HL-60 (cell line): Measurements from ENCODE around the gene THRB.

ENCODE experiments used
- DNase-seq, 2 experiments: peaks; one replicate each; pipeline ENCODE4 v3.0.0-alpha.2; 2010 to 2020; ENCODE audit warnings: low read depth in 1 of 2, low spot score in 1 of 2
- H3K27ac ChIP-seq: fragments of 250-450 bp; sonication (Bioruptor Pico); replicated peaks from 2 replicates; pipeline ENCODE4 v1.5.1; 2020; ENCODE audit warnings: mild to moderate bottlenecking, moderate library complexity
- H3K27me3 ChIP-seq: fragments of 250-450 bp; sonication (Bioruptor Pico); 2 replicates; pipeline ENCODE4 v1.5.1; 2021; ENCODE audit warnings: mild to moderate bottlenecking, moderate library complexity; ENCODE audit not compliant: insufficient read depth, poor library complexity, severe bottlenecking
- H3K4me3 ChIP-seq: replicated peaks from 2 replicates; pipeline ENCODE4 v1.5.1; 2011; ENCODE audit warnings: mild to moderate bottlenecking, control low read depth, low read length; ENCODE audit not compliant: insufficient read depth
- GABPA ChIP-seq: IDR thresholded peaks from 2 replicates; pipeline ENCODE4 v1.6.1; 2012; ENCODE audit warnings: low read depth
- POLR2AphosphoS5 ChIP-seq: IDR thresholded peaks from 2 replicates; pipeline ENCODE4 v1.6.1; 2012; ENCODE audit warnings: low read depth
- SPI1 ChIP-seq: IDR thresholded peaks from 2 replicates; pipeline ENCODE4 v1.6.1; 2012; ENCODE audit warnings: low read depth, mild to moderate bottlenecking, borderline replicate concordance
- TF ChIP-seq, protein P1 (sequence below): IDR thresholded peaks from 2 replicates; pipeline ENCODE4 v1.6.1; 2012; ENCODE audit warnings: low read depth; ENCODE audit not compliant: insufficient replicate concordance
- TF ChIP-seq, protein P2 (sequence below): IDR thresholded peaks from one replicate; pipeline ENCODE4 v1.5.1; 2011; ENCODE audit warnings: low read length, control low read depth, inconsistent platforms; ENCODE audit not compliant: insufficient read depth

Gene THRB

DNA sequence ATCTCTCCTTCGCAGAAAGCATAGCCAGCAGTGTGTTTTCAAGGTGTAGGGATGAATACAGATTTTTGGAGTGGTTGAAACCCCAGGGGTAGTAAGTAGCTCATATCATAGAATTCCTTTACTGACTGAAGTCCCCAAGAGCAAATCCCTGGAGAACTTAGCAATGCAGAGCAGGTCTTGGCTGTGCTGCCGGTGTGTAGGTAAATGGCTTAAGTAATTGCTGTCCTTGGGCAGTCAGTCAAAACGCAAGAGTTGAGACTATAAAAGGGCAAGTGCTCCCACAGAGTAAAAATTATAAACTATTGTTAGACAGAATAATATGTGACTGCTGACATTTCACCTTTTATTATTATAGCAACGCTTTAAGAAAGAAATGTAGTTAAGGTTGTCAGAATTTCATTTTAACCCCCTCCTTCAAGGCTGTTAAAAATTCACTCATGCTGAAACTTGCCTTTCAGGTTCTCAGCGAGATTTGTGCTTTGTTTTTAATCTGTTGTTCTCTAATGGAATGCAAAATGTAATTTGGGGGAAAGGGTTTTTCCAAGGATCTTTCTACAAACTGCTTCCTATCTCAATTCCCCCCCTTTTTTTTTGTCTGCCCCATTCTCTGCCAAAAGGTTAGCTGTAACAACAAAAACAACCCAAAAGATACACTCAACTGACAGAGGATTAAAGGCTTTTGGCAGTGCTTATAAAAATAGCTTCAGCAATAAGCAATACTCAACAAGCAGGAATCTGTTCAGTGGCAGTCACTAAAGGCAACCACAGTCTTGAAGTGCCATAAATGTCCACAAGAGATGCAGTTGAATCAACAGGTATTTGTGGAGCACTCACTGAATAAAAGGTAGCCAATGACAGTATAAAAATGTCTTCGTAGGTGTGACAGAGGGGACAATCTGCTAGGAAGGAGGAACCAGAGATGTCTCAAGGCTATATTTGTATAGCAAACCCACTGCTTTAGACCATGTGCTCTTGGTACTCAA, 105.3 kb downstream of the THRB start:
- H3K4me3 ChIP-seq = no peak overlapping the region
- H3K27me3 ChIP-seq = no peaks in the 10 kb centered on the region
- H3K27ac ChIP-seq = no peak overlapping the region
- TF ChIP-seq, protein P1, sequence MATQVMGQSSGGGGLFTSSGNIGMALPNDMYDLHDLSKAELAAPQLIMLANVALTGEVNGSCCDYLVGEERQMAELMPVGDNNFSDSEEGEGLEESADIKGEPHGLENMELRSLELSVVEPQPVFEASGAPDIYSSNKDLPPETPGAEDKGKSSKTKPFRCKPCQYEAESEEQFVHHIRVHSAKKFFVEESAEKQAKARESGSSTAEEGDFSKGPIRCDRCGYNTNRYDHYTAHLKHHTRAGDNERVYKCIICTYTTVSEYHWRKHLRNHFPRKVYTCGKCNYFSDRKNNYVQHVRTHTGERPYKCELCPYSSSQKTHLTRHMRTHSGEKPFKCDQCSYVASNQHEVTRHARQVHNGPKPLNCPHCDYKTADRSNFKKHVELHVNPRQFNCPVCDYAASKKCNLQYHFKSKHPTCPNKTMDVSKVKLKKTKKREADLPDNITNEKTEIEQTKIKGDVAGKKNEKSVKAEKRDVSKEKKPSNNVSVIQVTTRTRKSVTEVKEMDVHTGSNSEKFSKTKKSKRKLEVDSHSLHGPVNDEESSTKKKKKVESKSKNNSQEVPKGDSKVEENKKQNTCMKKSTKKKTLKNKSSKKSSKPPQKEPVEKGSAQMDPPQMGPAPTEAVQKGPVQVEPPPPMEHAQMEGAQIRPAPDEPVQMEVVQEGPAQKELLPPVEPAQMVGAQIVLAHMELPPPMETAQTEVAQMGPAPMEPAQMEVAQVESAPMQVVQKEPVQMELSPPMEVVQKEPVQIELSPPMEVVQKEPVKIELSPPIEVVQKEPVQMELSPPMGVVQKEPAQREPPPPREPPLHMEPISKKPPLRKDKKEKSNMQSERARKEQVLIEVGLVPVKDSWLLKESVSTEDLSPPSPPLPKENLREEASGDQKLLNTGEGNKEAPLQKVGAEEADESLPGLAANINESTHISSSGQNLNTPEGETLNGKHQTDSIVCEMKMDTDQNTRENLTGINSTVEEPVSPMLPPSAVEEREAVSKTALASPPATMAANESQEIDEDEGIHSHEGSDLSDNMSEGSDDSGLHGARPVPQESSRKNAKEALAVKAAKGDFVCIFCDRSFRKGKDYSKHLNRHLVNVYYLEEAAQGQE = no peak
- TF ChIP-seq POLR2AphosphoS5 (no peak), SPI1 (no peak), GABPA (no peak)
- TF ChIP-seq, protein P2, sequence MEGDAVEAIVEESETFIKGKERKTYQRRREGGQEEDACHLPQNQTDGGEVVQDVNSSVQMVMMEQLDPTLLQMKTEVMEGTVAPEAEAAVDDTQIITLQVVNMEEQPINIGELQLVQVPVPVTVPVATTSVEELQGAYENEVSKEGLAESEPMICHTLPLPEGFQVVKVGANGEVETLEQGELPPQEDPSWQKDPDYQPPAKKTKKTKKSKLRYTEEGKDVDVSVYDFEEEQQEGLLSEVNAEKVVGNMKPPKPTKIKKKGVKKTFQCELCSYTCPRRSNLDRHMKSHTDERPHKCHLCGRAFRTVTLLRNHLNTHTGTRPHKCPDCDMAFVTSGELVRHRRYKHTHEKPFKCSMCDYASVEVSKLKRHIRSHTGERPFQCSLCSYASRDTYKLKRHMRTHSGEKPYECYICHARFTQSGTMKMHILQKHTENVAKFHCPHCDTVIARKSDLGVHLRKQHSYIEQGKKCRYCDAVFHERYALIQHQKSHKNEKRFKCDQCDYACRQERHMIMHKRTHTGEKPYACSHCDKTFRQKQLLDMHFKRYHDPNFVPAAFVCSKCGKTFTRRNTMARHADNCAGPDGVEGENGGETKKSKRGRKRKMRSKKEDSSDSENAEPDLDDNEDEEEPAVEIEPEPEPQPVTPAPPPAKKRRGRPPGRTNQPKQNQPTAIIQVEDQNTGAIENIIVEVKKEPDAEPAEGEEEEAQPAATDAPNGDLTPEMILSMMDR = no peak
- no peak for DNase-seq

DNA sequence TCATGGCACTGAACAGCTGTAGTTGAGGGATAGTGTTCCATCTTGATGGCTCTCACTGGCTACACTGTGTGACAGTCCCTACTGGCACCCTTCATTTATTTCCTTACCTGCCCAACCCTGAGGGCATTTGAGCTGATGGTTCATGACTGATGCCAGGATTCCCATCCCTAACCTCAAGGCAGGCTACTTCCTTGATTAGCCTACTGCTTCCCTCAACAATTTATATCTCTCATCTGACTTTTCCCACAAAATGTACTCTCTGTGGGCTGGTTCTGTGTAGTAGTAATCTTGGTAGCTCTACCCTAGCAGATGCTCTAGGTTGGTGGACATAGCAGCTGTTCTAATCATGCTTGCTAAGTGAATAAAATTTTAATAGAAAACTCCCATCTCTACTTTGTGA, 106.0 kb downstream of the THRB start:
- Histone ChIP-seq H3K27ac (no peak overlapping the region), H3K4me3 (no peak overlapping the region), H3K27me3 (no peaks in the 10 kb centered on the region)
- no peak for DNase-seq
- TF ChIP-seq SPI1 = no peak
- TF ChIP-seq, protein P1 = no peak

DNA sequence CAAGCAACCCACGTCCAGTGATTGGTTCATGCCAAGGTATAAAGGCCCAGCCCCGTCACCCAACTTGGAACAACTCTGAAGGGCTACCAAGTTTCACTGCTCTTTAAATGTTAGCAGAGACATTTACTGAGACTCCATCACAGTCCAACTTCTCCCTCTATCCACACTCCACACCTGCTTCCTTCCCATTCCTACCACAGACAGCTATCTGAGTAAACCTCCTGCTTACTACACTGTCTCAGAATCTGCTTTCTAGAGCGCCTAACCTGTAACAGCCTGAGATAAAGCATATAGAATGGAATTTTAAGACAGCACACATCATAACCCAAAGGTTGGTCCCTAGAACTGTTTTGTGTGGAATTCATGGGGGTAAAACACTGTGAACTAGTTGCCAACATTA, 106.5 kb downstream of the THRB start:
- Histone ChIP-seq H3K27ac (no peak overlapping the region), H3K27me3 (no peaks in the 10 kb centered on the region), H3K4me3 (no peak overlapping the region)
- DNase-seq = no peak
- TF ChIP-seq, protein P2 = no peak
- no peak for TF ChIP-seq GABPA
- TF ChIP-seq, protein P1 = no peak
- TF ChIP-seq POLR2AphosphoS5 = no peak
- TF ChIP-seq SPI1 = no peak
